Mesenchymal stem cell (in vitro differentiated cells and primary cell): ENCODE results near the gene PLBD1.
A peak's percentile ranks its signal among the peaks of the same experiment; 100 is the strongest.

ENCODE experiments used
- DNase-seq: peaks from one replicate; pipeline ENCODE4 v3.0.0-alpha.2; 2013
- H2AFZ ChIP-seq: one replicate; pipeline ENCODE4 v1.6.1; 2013; ENCODE audit warnings: low read depth, mild to moderate bottlenecking, control low read depth, inconsistent platforms, low read length, moderate library complexity
- H2AK5ac ChIP-seq: 2 replicates; pipeline ENCODE4 v1.6.1; 2013; ENCODE audit warnings: low read length, moderate library complexity, mild to moderate bottlenecking, inconsistent platforms; ENCODE audit not compliant: severe bottlenecking
- H2BK120ac ChIP-seq: one replicate; pipeline ENCODE4 v1.6.1; 2013; ENCODE audit warnings: low read depth, mild to moderate bottlenecking, inconsistent platforms, low read length, moderate library complexity
- H2BK12ac ChIP-seq, 2 experiments: one replicate each; pipeline ENCODE4 v1.6.1; 2013; ENCODE audit warnings: inconsistent platforms in 2 of 2, low read length in 2 of 2, mild to moderate bottlenecking in 2 of 2, moderate library complexity in 2 of 2, control low read depth in 1 of 2
- H2BK15ac ChIP-seq: one replicate; pipeline ENCODE4 v1.6.1; 2013; ENCODE audit warnings: mild to moderate bottlenecking, low read depth, inconsistent platforms; ENCODE audit not compliant: poor library complexity, severe bottlenecking
- H2BK5ac ChIP-seq: 2 replicates; pipeline ENCODE4 v1.6.1; 2013; ENCODE audit warnings: low read depth, mild to moderate bottlenecking, low read length, control low read depth, inconsistent platforms; ENCODE audit not compliant: poor library complexity, severe bottlenecking
- H3K14ac ChIP-seq, 2 experiments: one replicate each; pipeline ENCODE4 v1.6.1; 2013; ENCODE audit warnings: inconsistent platforms in 2 of 2, low read length in 2 of 2, control low read depth in 1 of 2, mild to moderate bottlenecking in 1 of 2, moderate library complexity in 1 of 2
- H3K18ac ChIP-seq, 2 experiments: one replicate each; pipeline ENCODE4 v1.6.1; 2013; ENCODE audit warnings: inconsistent platforms in 2 of 2, low read length in 2 of 2, control low read depth in 1 of 2, low read depth in 1 of 2, mild to moderate bottlenecking in 1 of 2
- H3K23ac ChIP-seq, 2 experiments: one replicate each; pipeline ENCODE4 v1.6.1; 2013; ENCODE audit warnings: inconsistent platforms in 2 of 2, low read length in 2 of 2, mild to moderate bottlenecking in 2 of 2, moderate library complexity in 2 of 2, control low read depth in 1 of 2
- H3K27ac ChIP-seq: 2 replicates; pipeline ENCODE4 v1.5.1; 2013; ENCODE audit warnings: mild to moderate bottlenecking, moderate library complexity, low read length, control low read depth, inconsistent platforms; ENCODE audit not compliant: poor library complexity, severe bottlenecking
- H3K27me3 ChIP-seq, 2 experiments: 2 replicates each; pipeline versions ENCODE4 v1.6.1 to v1.7.0; 2013; ENCODE audit warnings: low read length in 2 of 2, mild to moderate bottlenecking in 2 of 2, moderate library complexity in 2 of 2, control low read depth in 1 of 2, inconsistent platforms in 1 of 2; ENCODE audit not compliant: control insufficient read depth in 1 of 2, insufficient read depth in 1 of 2
- H3K36me3 ChIP-seq, 2 experiments: 2 replicates each; pipeline versions ENCODE4 v1.6.1 to v1.7.0; 2013; ENCODE audit warnings: low read length in 2 of 2, control low read depth in 1 of 2, inconsistent platforms in 1 of 2, low read depth in 1 of 2, mild to moderate bottlenecking in 1 of 2; ENCODE audit not compliant: insufficient read depth in 2 of 2, control insufficient read depth in 1 of 2
- H3K4ac ChIP-seq, 2 experiments: one replicate each; pipeline ENCODE4 v1.6.1; 2013; ENCODE audit warnings: inconsistent platforms in 2 of 2, low read length in 2 of 2, mild to moderate bottlenecking in 2 of 2, moderate library complexity in 2 of 2, control low read depth in 1 of 2, low read depth in 1 of 2
- H3K4me1 ChIP-seq: 2 replicates; pipeline ENCODE4 v1.6.1; 2013; ENCODE audit warnings: low read depth, low read length, control low read depth; ENCODE audit not compliant: control insufficient read depth, insufficient read depth
- H3K4me2 ChIP-seq: 2 replicates; pipeline ENCODE4 v1.6.1; 2013; ENCODE audit warnings: low read length, mild to moderate bottlenecking, inconsistent platforms; ENCODE audit not compliant: poor library complexity, severe bottlenecking
- H3K4me3 ChIP-seq, 2 experiments: 2 replicates each; pipeline versions ENCODE4 v1.5.1 to v1.7.0; 2013; ENCODE audit warnings: low read length in 2 of 2, mild to moderate bottlenecking in 2 of 2, control low read depth in 1 of 2, low read depth in 1 of 2; ENCODE audit not compliant: insufficient read depth in 1 of 2
- H3K79me1 ChIP-seq: replicated peaks from 2 replicates; pipeline ENCODE4 v1.6.1; 2013; ENCODE audit warnings: mild to moderate bottlenecking, control low read depth, low read length, inconsistent platforms; ENCODE audit not compliant: poor library complexity, severe bottlenecking
- H3K9ac ChIP-seq: 2 replicates; pipeline ENCODE4 v1.7.0; 2013; ENCODE audit warnings: mild to moderate bottlenecking, low read length, moderate library complexity
- H3K9me3 ChIP-seq: 2 replicates; pipeline ENCODE4 v1.7.0; 2013; ENCODE audit warnings: mild to moderate bottlenecking, low read length; ENCODE audit not compliant: control insufficient read depth
- H4K8ac ChIP-seq: one replicate; pipeline ENCODE4 v1.6.1; 2013; ENCODE audit warnings: inconsistent platforms, mild to moderate bottlenecking, low read length, moderate library complexity
- H4K91ac ChIP-seq: one replicate; pipeline ENCODE4 v1.6.1; 2013; ENCODE audit warnings: mild to moderate bottlenecking, low read length, inconsistent platforms
- WGBS: methylation state at CpG from one replicate; pipeline ENCODE4 v1.1.7; 2013; ENCODE audit warnings: mixed read lengths; 5-methylcytosine and 5-hydroxymethylcytosine counted together

Gene PLBD1

GRCh38 chr12:14481201-14481600 lies 86.5 kb downstream of the PLBD1 start:
- peaks cover 48% of the 10 kb centered on the region for H3K9me3 ChIP-seq
- no peak overlapping the region for H4K8ac ChIP-seq
- no peak overlapping the region for H2BK5ac ChIP-seq
- no peak overlapping the region for H2BK12ac ChIP-seq
- no peak overlapping the region for H3K14ac ChIP-seq
- no peak overlapping the region for H3K4ac ChIP-seq
- H3K27ac ChIP-seq = no peak overlapping the region
- DNase-seq = no peak
- no peak overlapping the region for H2BK120ac ChIP-seq
- no peak overlapping the region for H3K18ac ChIP-seq
- H3K4me3 ChIP-seq = no peak overlapping the region
- H3K4me2 ChIP-seq = no peak overlapping the region
- H3K27me3 ChIP-seq = no peaks in the 10 kb centered on the region
- H2AFZ ChIP-seq = no peak overlapping the region
- H3K9ac ChIP-seq = no peak overlapping the region
- no peak overlapping the region for H3K23ac ChIP-seq
- no peak overlapping the region for H4K91ac ChIP-seq
- no peaks in the 10 kb centered on the region for H3K4me1 ChIP-seq
- no peak overlapping the region for H2BK15ac ChIP-seq
- no peak overlapping the region for H2AK5ac ChIP-seq
- H3K36me3 ChIP-seq = peaks cover 34 to 99% of the 10 kb centered on the region in 2 experiments
- peaks cover 12% of the 10 kb centered on the region for H3K79me1 ChIP-seq

GRCh38 chr12:14479004-14479403 lies 88.7 kb downstream of the PLBD1 start:
- Histone ChIP-seq H3K36me3 (peaks cover 24 to 96% of the 10 kb centered on the region in 2 experiments), H4K8ac (no peak overlapping the region), H3K23ac (no peak overlapping the region), H3K9ac (no peak overlapping the region), H3K27ac (no peak overlapping the region), H3K18ac (no peak overlapping the region), H2AFZ (no peak overlapping the region), H3K79me1 (peaks cover 12% of the 10 kb centered on the region), H2BK15ac (no peak overlapping the region), H3K4me3 (no peak overlapping the region), H3K4me2 (no peak overlapping the region), H4K91ac (no peak overlapping the region), H2BK5ac (no peak overlapping the region), H3K9me3 (peaks cover 70% of the 10 kb centered on the region), H2BK120ac (no peak overlapping the region), H3K4me1 (no peaks in the 10 kb centered on the region), H3K27me3 (no peaks in the 10 kb centered on the region), H3K14ac (no peak overlapping the region), H3K4ac (no peak overlapping the region), H2BK12ac (no peak overlapping the region), H2AK5ac (no peak overlapping the region)
- no CpG with 5 or more reads among the region's 1 CpG for WGBS
- DNase-seq = no peak

- H2BK12ac ChIP-seq = no peak overlapping the region
- no peak overlapping the region for H3K4me2 ChIP-seq
- no peaks in the 10 kb centered on the region for H3K27me3 ChIP-seq
- no peak overlapping the region for H3K23ac ChIP-seq
- H2AK5ac ChIP-seq = no peak overlapping the region
- H3K14ac ChIP-seq = no peak overlapping the region
- peaks cover 17 to 92% of the 10 kb centered on the region in 2 experiments for H3K36me3 ChIP-seq
- 100% methylated on average over 1 of the region's 4 CpGs for WGBS
- no peak overlapping the region for H2BK15ac ChIP-seq
- no peak overlapping the region for H4K8ac ChIP-seq
- DNase-seq = peak; percentile 43
- H3K9me3 ChIP-seq = peaks cover 95% of the 10 kb centered on the region
- H2AFZ ChIP-seq = no peak overlapping the region
- no peak overlapping the region for H4K91ac ChIP-seq
- no peak overlapping the region for H2BK120ac ChIP-seq
- H3K4me3 ChIP-seq = no peak overlapping the region
- no peaks in the 10 kb centered on the region for H3K4me1 ChIP-seq
- H3K4ac ChIP-seq = no peak overlapping the region
- no peak overlapping the region for H3K9ac ChIP-seq
- H2BK5ac ChIP-seq = no peak overlapping the region
- no peak overlapping the region for H3K18ac ChIP-seq
- peaks cover 7% of the 10 kb centered on the region for H3K79me1 ChIP-seq
- no peak overlapping the region for H3K27ac ChIP-seq
Measured at GRCh38 chr12:14473707-14474287, 93.9 kb downstream of the PLBD1 start.

- Histone ChIP-seq H3K79me1 (peaks cover 7% of the 10 kb centered on the region), H3K4me2 (no peak overlapping the region), H2AK5ac (no peak overlapping the region), H3K9ac (no peak overlapping the region), H2BK5ac (no peak overlapping the region), H3K4me1 (no peaks in the 10 kb centered on the region), H3K14ac (no peak overlapping the region), H3K18ac (no peak overlapping the region), H2BK15ac (no peak overlapping the region), H2BK120ac (no peak overlapping the region), H2BK12ac (no peak overlapping the region), H3K4me3 (peak overlapping the region in 1 of 2 experiments; percentile 16), H4K91ac (no peak overlapping the region), H3K27ac (no peak overlapping the region), H3K4ac (no peak overlapping the region), H3K36me3 (peaks cover 20 to 92% of the 10 kb centered on the region in 2 experiments), H3K9me3 (peaks cover 81% of the 10 kb centered on the region), H2AFZ (no peak overlapping the region), H3K27me3 (no peaks in the 10 kb centered on the region), H4K8ac (no peak overlapping the region), H3K23ac (no peak overlapping the region)
- WGBS = no CpG with 5 or more reads among the region's 1 CpG
- no peak for DNase-seq
Measured at GRCh38 chr12:14471497-14471896, 96.2 kb downstream of the PLBD1 start.
